Measurements from ENCODE around the gene APH1B. TPM values are rescaled to one million over a fixed set of nuclear protein-coding genes. Genes with fewer than 3 reads are reported as not detected.

Gene APH1B
- total and polyA plus RNA-seq, 9 of the 15 experiments (the other 6 are each of a cell fraction or from before 2014, with no cell fraction given), result 5.1 to 9.7 (median 7.0) TPM

DNA sequence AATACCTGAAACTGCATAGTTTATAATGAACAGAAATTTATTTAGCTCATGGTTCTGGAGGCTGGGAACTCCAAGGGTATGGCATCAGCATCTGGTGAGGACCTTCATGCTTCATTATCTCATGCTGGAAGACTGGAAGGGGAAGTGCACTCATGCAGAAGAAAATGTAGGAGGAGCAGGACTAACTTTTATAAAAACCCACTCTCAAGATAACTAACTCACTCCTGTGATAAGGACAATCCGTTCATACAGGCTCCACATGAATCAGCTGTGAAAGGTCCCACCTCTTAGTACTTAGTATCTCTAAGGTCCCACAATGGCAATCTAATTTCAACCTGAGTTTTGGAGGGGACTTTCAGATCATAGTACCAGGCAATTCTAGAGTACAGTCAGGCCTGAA lies 33.6 kb upstream of the APH1B start (continued):
- TF ChIP-seq JUND (IDR thresholded peaks at IDR 0.05; ENCODE audit: borderline replicate concordance, low read depth, low read length) (0 out of 2 replicates have a peak, but pooled peaks have one; percentile 8), JUND (tag; IDR thresholded peaks at IDR 0.05; ENCODE audit: borderline replicate concordance, low read depth, low read length) (no peak; the same call in 2 of the 3 replicates), SMARCE1 (IDR thresholded peaks at IDR 0.05) (peak; percentile 46; the same call in 1 of the 2 replicates), CBX5 (IDR thresholded peaks at IDR 0.05; ENCODE audit: borderline replicate concordance, low read depth) (peak; percentile 95), TCF3 (CRISPR knock-in tag; IDR thresholded peaks at IDR 0.05) (peak; percentile 40), CC2D1A (IDR thresholded peaks at IDR 0.05) (no peak), SOX6 (IDR thresholded peaks at IDR 0.05) (peak; percentile 40; the same call in 1 of the 2 replicates), CCNT2 (IDR thresholded peaks at IDR 0.05; ENCODE audit: borderline replicate concordance, extremely low read depth, insufficient read length, low read depth, low read length) (peak; percentile 17), ETV1 (tag; conservative IDR thresholded peaks at IDR 0.05; ENCODE audit: low read depth) (peak; percentile 39; the same call in 1 of the 2 replicates), RBM22 (IDR thresholded peaks at IDR 0.05; ENCODE audit: low read depth, low read length, poor library complexity, severe bottlenecking) (no peak), HIVEP1 (CRISPR knock-in tag; IDR thresholded peaks at IDR 0.05) (no peak), SMARCC2 (IDR thresholded peaks at IDR 0.05; ENCODE audit: low read depth) (no peak), U2AF2 (optimal IDR thresholded peaks at IDR 0.05; ENCODE audit: low read depth, low read length) (no peak), RAD51 (IDR thresholded peaks at IDR 0.05; ENCODE audit: borderline replicate concordance, low read depth) (no peak), ZNF780A (CRISPR knock-in tag; IDR thresholded peaks at IDR 0.05) (no peak), MEIS2 (IDR thresholded peaks at IDR 0.05; ENCODE audit: partially characterized antibody) (no peak), ARID1B (IDR thresholded peaks at IDR 0.05) (peak; percentile 50), ZNF584 (CRISPR knock-in tag; IDR thresholded peaks at IDR 0.05; ENCODE audit: low read depth) (no peak), ZKSCAN8 (CRISPR knock-in tag; IDR thresholded peaks at IDR 0.05) (no peak)
- TF ChIP-seq, protein P1, sequence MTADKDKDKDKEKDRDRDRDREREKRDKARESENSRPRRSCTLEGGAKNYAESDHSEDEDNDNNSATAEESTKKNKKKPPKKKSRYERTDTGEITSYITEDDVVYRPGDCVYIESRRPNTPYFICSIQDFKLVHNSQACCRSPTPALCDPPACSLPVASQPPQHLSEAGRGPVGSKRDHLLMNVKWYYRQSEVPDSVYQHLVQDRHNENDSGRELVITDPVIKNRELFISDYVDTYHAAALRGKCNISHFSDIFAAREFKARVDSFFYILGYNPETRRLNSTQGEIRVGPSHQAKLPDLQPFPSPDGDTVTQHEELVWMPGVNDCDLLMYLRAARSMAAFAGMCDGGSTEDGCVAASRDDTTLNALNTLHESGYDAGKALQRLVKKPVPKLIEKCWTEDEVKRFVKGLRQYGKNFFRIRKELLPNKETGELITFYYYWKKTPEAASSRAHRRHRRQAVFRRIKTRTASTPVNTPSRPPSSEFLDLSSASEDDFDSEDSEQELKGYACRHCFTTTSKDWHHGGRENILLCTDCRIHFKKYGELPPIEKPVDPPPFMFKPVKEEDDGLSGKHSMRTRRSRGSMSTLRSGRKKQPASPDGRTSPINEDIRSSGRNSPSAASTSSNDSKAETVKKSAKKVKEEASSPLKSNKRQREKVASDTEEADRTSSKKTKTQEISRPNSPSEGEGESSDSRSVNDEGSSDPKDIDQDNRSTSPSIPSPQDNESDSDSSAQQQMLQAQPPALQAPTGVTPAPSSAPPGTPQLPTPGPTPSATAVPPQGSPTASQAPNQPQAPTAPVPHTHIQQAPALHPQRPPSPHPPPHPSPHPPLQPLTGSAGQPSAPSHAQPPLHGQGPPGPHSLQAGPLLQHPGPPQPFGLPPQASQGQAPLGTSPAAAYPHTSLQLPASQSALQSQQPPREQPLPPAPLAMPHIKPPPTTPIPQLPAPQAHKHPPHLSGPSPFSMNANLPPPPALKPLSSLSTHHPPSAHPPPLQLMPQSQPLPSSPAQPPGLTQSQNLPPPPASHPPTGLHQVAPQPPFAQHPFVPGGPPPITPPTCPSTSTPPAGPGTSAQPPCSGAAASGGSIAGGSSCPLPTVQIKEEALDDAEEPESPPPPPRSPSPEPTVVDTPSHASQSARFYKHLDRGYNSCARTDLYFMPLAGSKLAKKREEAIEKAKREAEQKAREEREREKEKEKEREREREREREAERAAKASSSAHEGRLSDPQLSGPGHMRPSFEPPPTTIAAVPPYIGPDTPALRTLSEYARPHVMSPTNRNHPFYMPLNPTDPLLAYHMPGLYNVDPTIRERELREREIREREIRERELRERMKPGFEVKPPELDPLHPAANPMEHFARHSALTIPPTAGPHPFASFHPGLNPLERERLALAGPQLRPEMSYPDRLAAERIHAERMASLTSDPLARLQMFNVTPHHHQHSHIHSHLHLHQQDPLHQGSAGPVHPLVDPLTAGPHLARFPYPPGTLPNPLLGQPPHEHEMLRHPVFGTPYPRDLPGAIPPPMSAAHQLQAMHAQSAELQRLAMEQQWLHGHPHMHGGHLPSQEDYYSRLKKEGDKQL (CRISPR knock-in tag; IDR thresholded peaks at IDR 0.05; ENCODE audit: borderline replicate concordance), result no peak
- TF ChIP-seq, protein P2, sequence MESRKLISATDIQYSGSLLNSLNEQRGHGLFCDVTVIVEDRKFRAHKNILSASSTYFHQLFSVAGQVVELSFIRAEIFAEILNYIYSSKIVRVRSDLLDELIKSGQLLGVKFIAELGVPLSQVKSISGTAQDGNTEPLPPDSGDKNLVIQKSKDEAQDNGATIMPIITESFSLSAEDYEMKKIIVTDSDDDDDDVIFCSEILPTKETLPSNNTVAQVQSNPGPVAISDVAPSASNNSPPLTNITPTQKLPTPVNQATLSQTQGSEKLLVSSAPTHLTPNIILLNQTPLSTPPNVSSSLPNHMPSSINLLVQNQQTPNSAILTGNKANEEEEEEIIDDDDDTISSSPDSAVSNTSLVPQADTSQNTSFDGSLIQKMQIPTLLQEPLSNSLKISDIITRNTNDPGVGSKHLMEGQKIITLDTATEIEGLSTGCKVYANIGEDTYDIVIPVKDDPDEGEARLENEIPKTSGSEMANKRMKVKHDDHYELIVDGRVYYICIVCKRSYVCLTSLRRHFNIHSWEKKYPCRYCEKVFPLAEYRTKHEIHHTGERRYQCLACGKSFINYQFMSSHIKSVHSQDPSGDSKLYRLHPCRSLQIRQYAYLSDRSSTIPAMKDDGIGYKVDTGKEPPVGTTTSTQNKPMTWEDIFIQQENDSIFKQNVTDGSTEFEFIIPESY (CRISPR knock-in tag; IDR thresholded peaks at IDR 0.05), result no peak
- TF ChIP-seq, protein P3, sequence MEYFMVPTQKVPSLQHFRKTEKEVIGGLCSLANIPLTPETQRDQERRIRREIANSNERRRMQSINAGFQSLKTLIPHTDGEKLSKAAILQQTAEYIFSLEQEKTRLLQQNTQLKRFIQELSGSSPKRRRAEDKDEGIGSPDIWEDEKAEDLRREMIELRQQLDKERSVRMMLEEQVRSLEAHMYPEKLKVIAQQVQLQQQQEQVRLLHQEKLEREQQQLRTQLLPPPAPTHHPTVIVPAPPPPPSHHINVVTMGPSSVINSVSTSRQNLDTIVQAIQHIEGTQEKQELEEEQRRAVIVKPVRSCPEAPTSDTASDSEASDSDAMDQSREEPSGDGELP (CRISPR knock-in tag; IDR thresholded peaks at IDR 0.05; ENCODE audit: borderline replicate concordance), result peak; percentile 43; the same call in 1 of the 2 replicates
